ENCODE data around the gene R3HDM4. TPM values are rescaled to one million over a fixed set of nuclear protein-coding genes. Genes with fewer than 3 reads are reported as not detected.

The R3HDM4 gene
- total and polyA plus RNA-seq, 10 of the 15 experiments (the other 5 are each of a cell fraction or from before 2014, with no cell fraction given), result 1.3 to 65.8 (median 27.7) TPM

GRCh38 chr19:925526-926322 is 12.7 kb upstream of the R3HDM4 start, which contains the start of gene ARID3A (continued):
- no peak for TF ChIP-seq HDGF (IDR thresholded peaks at IDR 0.05)
- TF ChIP-seq ASH2L (IDR thresholded peaks at IDR 0.05; ENCODE audit: borderline replicate concordance, low read depth), result 0 out of 2 replicates have a peak, but pooled peaks have one; percentile 47
- TF ChIP-seq NFIC (IDR thresholded peaks at IDR 0.05; ENCODE audit: low read depth, low read length), result no peak
- TF ChIP-seq PRDM15 (CRISPR knock-in tag; IDR thresholded peaks at IDR 0.05), result no peak
- TF ChIP-seq RUNX3 (IDR thresholded peaks at IDR 0.05; ENCODE audit: low read length), result peak; percentile 9; the same call in 1 of the 2 replicates
- 0 out of 2 replicates have a peak, but pooled peaks have one; percentile 17 for TF ChIP-seq BCLAF1 (IDR thresholded peaks at IDR 0.05)
- peak; percentile 86; the same call in 1 of the 2 replicates for TF ChIP-seq SMARCA5 (IDR thresholded peaks at IDR 0.05)
- TF ChIP-seq NBN (IDR thresholded peaks at IDR 0.05), result no peak
- no peak; the same call in 1 of the 2 replicates for TF ChIP-seq TAF1 (IDR thresholded peaks at IDR 0.05; ENCODE audit: borderline replicate concordance, low read depth, low read length)
- TF ChIP-seq ZNF207 (IDR thresholded peaks at IDR 0.05; ENCODE audit: borderline replicate concordance), result no peak
- peak; percentile 52; the same call in 1 of the 2 replicates for TF ChIP-seq ZNF592 (IDR thresholded peaks at IDR 0.05)
- TF ChIP-seq ESRRA (IDR thresholded peaks at IDR 0.05; ENCODE audit: low read length), result no peak
- peak; percentile 7 to 38; a peak in 3 of 4 replicates for TF ChIP-seq BHLHE40 (IDR thresholded peaks at IDR 0.05; ENCODE audit: borderline replicate concordance in 1 of 2, low read depth in 2 of 2, low read length in 1 of 2)
- no peak for TF ChIP-seq ZNF274 (IDR thresholded peaks at IDR 0.05; ENCODE audit: insufficient read depth, insufficient read length)
- TF ChIP-seq CHD2 (IDR thresholded peaks at IDR 0.05; ENCODE audit: borderline replicate concordance, low read depth, low read length), result 0 out of 2 replicates have a peak, but pooled peaks have one; percentile 13
- no peak for TF ChIP-seq ZZZ3 (IDR thresholded peaks at IDR 0.05; ENCODE audit: control insufficient read depth, insufficient read length, low read depth)
- no peak for TF ChIP-seq MYB (IDR thresholded peaks at IDR 0.05; ENCODE audit: borderline replicate concordance, low read depth, low read length)
- TF ChIP-seq GATAD2B (conservative IDR thresholded peaks at IDR 0.05; ENCODE audit: low read depth), result peak; percentile 68

All from GM12878 (cell line).